K562 (cell line): Measurements from ENCODE around the gene RBM34. TPM values are rescaled to one million over a fixed set of nuclear protein-coding genes. Genes with fewer than 3 reads are reported as not detected.

Experiments used
- ASH1L ChIP-seq: fragments of 450-650 bp; IDR thresholded peaks from 2 replicates; pipeline ENCODE4 v1.6.1; 2018; ENCODE audit warnings: borderline replicate concordance, mild to moderate bottlenecking, low read depth; ENCODE audit not compliant: partially characterized antibody
- CBFB ChIP-seq: sonication (generic); formaldehyde crosslinking; IDR thresholded peaks from 2 replicates; pipeline ENCODE4 v1.4.0; 2020; ENCODE audit warnings: mild to moderate bottlenecking, missing genetic modification reagents
- CHD1 ChIP-seq: fragments of 200-600 bp; sonication (generic); IDR thresholded peaks from one replicate; pipeline ENCODE4 v1.6.1; 2012; ENCODE audit warnings: mild to moderate bottlenecking, moderate library complexity, low read length, inconsistent platforms
- ELF4 ChIP-seq: fragments of 450-650 bp; formaldehyde crosslinking; IDR thresholded peaks from 2 replicates; pipeline ENCODE4 v1.4.0; 2022; ENCODE audit warnings: missing genetic modification characterization
- ERF ChIP-seq: fragments of 450-650 bp; formaldehyde crosslinking; IDR thresholded peaks from 2 replicates; pipeline ENCODE4 v1.4.0; 2020; ENCODE audit warnings: mild to moderate bottlenecking, mixed read lengths
- HLTF ChIP-seq: fragments of 450-650 bp; IDR thresholded peaks from 2 replicates; pipeline ENCODE4 v1.6.1; 2016
- HNRNPUL1 ChIP-seq: fragments of 200-400 bp; formaldehyde crosslinking; IDR thresholded peaks from 2 replicates; pipeline ENCODE4 v1.6.1; 2017; ENCODE audit warnings: low read length
- JUNB ChIP-seq: fragments of 450-650 bp; formaldehyde crosslinking; conservative IDR thresholded peaks from 2 replicates; pipeline ENCODE4 v1.4.0; 2020; ENCODE audit warnings: mild to moderate bottlenecking
- KDM2B ChIP-seq: fragments of 250-450 bp; sonication (Bioruptor Pico); IDR thresholded peaks from 2 replicates; pipeline ENCODE4 v1.8.0; 2021; ENCODE audit warnings: mild to moderate bottlenecking, moderate library complexity
- KDM5B ChIP-seq: fragments of 200-600 bp; sonication (generic); IDR thresholded peaks from 2 replicates; pipeline ENCODE4 v1.6.1; 2012; ENCODE audit warnings: low read depth, mild to moderate bottlenecking, moderate library complexity, low read length, control low read depth, inconsistent platforms; ENCODE audit not compliant: insufficient replicate concordance
- MTA3 ChIP-seq: fragments of 450-650 bp; formaldehyde crosslinking; IDR thresholded peaks from 2 replicates; pipeline ENCODE4 v1.6.1; 2017; ENCODE audit warnings: mild to moderate bottlenecking, borderline replicate concordance
- POLR2B ChIP-seq: fragments of 450-650 bp; IDR thresholded peaks from 2 replicates; pipeline ENCODE4 v1.6.1; 2018; ENCODE audit warnings: low read depth; ENCODE audit not compliant: partially characterized antibody
- SIN3A ChIP-seq, 2 experiments: fragments of 150-350 bp in 1 of 2; IDR thresholded peaks; 2 replicates each; pipeline ENCODE4 v1.6.1; 2011 to 2016; ENCODE audit warnings: borderline replicate concordance in 2 of 2, low read depth in 2 of 2, low read length in 2 of 2, mild to moderate bottlenecking in 2 of 2, moderate library complexity in 2 of 2; ENCODE audit not compliant: control insufficient read depth in 1 of 2
- SP2 ChIP-seq: IDR thresholded peaks from 2 replicates; pipeline ENCODE4 v1.6.1; 2011; ENCODE audit warnings: mild to moderate bottlenecking, low read depth, low read length, moderate library complexity; ENCODE audit not compliant: poor library complexity, severe bottlenecking; ENCODE audit errors: extremely low read depth
- SPI1 ChIP-seq: IDR thresholded peaks from 2 replicates; pipeline ENCODE4 v1.6.1; 2011; ENCODE audit warnings: low read depth, low read length, control low read depth, borderline replicate concordance
- TCF7 ChIP-seq: sonication (generic); IDR thresholded peaks from 2 replicates; pipeline ENCODE4 v1.6.1; 2016; ENCODE audit warnings: antibody characterized with exemption, borderline replicate concordance
- TEAD2 ChIP-seq: fragments of 450-650 bp; IDR thresholded peaks from 2 replicates; pipeline ENCODE4 v1.6.1; 2016; ENCODE audit warnings: missing genetic modification characterization, control low read depth, missing compliant biosample characterization
- ZKSCAN8 ChIP-seq: fragments of 200-800 bp; sonication (Bioruptor generic); IDR thresholded peaks from 2 replicates; pipeline ENCODE4 v1.6.1; 2016; ENCODE audit warnings: missing genetic modification characterization, missing compliant biosample characterization
- ZNF347 ChIP-seq: fragments of 450-650 bp; formaldehyde crosslinking; IDR thresholded peaks from 2 replicates; pipeline ENCODE4 v1.4.0; 2020; ENCODE audit warnings: low read depth, mild to moderate bottlenecking, moderate library complexity
- ZNF785 ChIP-seq: fragments of 250-450 bp; sonication (Bioruptor Pico); IDR thresholded peaks from 2 replicates; pipeline ENCODE4 v1.4.0; 2020; ENCODE audit warnings: mild to moderate bottlenecking
- polyA plus RNA-seq, 8 experiments: library from polyadenylated mRNA; depleted of rRNA in 4 of 8; stranded (reverse) in 5 of 8; unstranded in 3 of 8; fragments of >200 nt; fragmentation: Nextera tagmentation in 2 of 8; fragmentation: Illumina TruSeq in 1 of 8; extraction: Ambion mirVana in 2 of 8; extraction: Trizol in 1 of 8; gene quantifications; 2 replicates each; pipeline versions ENCODE4 v1.2.1 to v1.2.3, GENCODE V29; 2011 to 2014; ENCODE audit warnings: inconsistent platforms in 1 of 8, missing spikeins in 1 of 8
- total RNA-seq, 7 experiments: library from RNA; depleted of rRNA in 6 of 7; stranded (reverse); fragments of >200 nt in 6 of 7; fragmentation: Illumina TruSeq in 2 of 7; extraction: Trizol in 2 of 7; gene quantifications; 2 replicates each; pipeline versions ENCODE4 v1.2.1 to v1.2.3, GENCODE V29; 2011 to 2021; ENCODE audit warnings: low replicate concordance in 1 of 7
- TF ChIP-seq, protein P1 (sequence below): fragments of 450-650 bp; IDR thresholded peaks from one replicate; pipeline ENCODE4 v1.6.1; 2018; ENCODE audit warnings: mild to moderate bottlenecking, moderate library complexity; ENCODE audit not compliant: partially characterized antibody
- TF ChIP-seq, protein P2 (sequence below): fragments of 450-650 bp; IDR thresholded peaks from 2 replicates; pipeline ENCODE4 v1.6.1; 2016; ENCODE audit warnings: antibody characterized with exemption
- TF ChIP-seq, protein P3 (sequence below): fragments of 450-650 bp; conservative IDR thresholded peaks from 2 replicates; pipeline ENCODE4 v1.6.1; 2016; ENCODE audit warnings: missing genetic modification characterization, low read depth, mild to moderate bottlenecking, missing compliant biosample characterization, moderate library complexity
- TF ChIP-seq, protein P4 (sequence below): fragments of 450-650 bp; IDR thresholded peaks from 2 replicates; pipeline ENCODE4 v1.6.1; 2018; ENCODE audit warnings: mild to moderate bottlenecking, low read depth; ENCODE audit not compliant: partially characterized antibody

RBM34 gene
- total and polyA plus RNA-seq, 9 of the 15 experiments (the other 6 are each of a cell fraction or from before 2014, with no cell fraction given), result 64.0 to 178 (median 124) TPM

DNA sequence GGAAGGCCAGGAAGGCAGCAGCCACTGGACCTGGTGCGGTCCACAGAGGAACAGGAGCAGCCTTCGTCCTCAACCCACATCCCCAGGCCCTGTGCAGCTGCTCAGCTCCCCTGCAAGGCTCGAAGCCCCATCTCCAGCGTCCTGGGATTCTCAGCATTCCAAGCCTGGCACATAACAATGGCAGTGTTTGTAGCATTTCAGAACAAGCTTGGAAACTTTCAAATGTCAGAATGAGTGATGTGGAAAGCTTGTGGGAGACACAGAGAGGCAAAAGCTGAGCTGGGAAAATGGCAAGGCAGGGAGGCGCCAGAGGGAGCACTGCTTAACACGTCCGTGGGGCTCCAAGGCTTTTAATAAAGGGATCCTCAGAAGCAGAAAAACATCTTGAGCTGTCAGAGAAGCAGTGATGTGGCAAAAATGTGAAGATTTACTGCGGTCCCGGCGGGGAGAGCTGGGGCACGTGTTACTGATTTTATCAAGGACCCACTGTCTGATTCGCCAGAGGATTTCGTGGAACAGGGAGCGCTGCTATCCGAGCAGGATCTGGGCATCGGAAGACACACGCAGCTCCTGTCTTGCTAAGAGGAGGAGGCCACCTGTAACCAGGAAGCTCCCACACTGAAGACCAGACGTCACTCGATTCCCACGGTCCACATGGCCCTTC, 70.5 kb downstream of the RBM34 start (continued):
- TF ChIP-seq ZNF347, result no peak
- no peak for TF ChIP-seq TEAD2
- TF ChIP-seq MTA3, result peak; percentile 85
- no peak for TF ChIP-seq KDM2B
- no peak for TF ChIP-seq POLR2B
- TF ChIP-seq, protein P1, sequence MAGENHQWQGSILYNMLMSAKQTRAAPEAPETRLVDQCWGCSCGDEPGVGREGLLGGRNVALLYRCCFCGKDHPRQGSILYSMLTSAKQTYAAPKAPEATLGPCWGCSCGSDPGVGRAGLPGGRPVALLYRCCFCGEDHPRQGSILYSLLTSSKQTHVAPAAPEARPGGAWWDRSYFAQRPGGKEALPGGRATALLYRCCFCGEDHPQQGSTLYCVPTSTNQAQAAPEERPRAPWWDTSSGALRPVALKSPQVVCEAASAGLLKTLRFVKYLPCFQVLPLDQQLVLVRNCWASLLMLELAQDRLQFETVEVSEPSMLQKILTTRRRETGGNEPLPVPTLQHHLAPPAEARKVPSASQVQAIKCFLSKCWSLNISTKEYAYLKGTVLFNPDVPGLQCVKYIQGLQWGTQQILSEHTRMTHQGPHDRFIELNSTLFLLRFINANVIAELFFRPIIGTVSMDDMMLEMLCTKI, result no peak
- TF ChIP-seq SIN3A (IDR thresholded peaks at IDR 0.05; ENCODE audit: borderline replicate concordance in 2 of 2, control insufficient read depth in 1 of 2, low read depth in 2 of 2, low read length in 2 of 2), result no peak
- TF ChIP-seq CBFB (CRISPR knock-in tag), result no peak
- no peak for TF ChIP-seq ASH1L
- TF ChIP-seq, protein P2, sequence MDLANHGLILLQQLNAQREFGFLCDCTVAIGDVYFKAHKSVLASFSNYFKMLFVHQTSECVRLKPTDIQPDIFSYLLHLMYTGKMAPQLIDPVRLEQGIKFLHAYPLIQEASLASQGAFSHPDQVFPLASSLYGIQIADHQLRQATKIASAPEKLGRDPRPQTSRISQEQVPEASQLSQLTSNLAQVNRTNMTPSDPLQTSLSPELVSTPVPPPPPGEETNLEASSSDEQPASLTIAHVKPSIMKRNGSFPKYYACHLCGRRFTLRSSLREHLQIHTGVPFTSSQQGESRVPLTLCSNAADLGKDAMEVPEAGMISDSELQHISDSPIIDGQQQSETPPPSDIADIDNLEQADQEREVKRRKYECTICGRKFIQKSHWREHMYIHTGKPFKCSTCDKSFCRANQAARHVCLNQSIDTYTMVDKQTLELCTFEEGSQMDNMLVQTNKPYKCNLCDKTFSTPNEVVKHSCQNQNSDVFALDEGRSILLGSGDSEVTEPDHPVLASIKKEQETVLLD, result 0 out of 2 replicates have a peak, but pooled peaks have one; percentile 24
- TF ChIP-seq HLTF, result no peak
- TF ChIP-seq ELF4 (CRISPR knock-in tag), result 0 out of 2 replicates have a peak, but pooled peaks have one; percentile 5
- TF ChIP-seq CHD1, result no peak
- TF ChIP-seq, protein P3, sequence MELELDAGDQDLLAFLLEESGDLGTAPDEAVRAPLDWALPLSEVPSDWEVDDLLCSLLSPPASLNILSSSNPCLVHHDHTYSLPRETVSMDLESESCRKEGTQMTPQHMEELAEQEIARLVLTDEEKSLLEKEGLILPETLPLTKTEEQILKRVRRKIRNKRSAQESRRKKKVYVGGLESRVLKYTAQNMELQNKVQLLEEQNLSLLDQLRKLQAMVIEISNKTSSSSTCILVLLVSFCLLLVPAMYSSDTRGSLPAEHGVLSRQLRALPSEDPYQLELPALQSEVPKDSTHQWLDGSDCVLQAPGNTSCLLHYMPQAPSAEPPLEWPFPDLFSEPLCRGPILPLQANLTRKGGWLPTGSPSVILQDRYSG, result no peak
- TF ChIP-seq SPI1, result no peak
- TF ChIP-seq ZNF785 (CRISPR knock-in tag), result no peak
- TF ChIP-seq ERF, result 0 out of 2 replicates have a peak, but pooled peaks have one; percentile 11
- TF ChIP-seq KDM5B, result no peak
- no peak for TF ChIP-seq ZKSCAN8 (CRISPR knock-in tag)
- no peak for TF ChIP-seq SP2
- TF ChIP-seq, protein P4, sequence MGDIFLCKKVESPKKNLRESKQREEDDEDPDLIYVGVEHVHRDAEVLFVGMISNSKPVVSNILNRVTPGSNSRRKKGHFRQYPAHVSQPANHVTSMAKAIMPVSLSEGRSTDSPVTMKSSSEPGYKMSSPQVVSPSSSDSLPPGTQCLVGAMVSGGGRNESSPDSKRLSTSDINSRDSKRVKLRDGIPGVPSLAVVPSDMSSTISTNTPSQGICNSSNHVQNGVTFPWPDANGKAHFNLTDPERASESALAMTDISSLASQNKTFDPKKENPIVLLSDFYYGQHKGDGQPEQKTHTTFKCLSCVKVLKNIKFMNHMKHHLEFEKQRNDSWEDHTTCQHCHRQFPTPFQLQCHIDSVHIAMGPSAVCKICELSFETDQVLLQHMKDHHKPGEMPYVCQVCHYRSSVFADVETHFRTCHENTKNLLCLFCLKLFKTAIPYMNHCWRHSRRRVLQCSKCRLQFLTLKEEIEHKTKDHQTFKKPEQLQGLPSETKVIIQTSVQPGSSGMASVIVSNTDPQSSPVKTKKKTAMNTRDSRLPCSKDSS, result no peak
- TF ChIP-seq TCF7, result no peak
- TF ChIP-seq HNRNPUL1, result no peak
- no peak for TF ChIP-seq JUNB (CRISPR knock-in tag)
